Measurements from ENCODE around the gene FIGNL2.

FIGNL2 gene

GRCh38 chr12:51852404-51853137 is 4.1 kb upstream of the FIGNL2 start:
- DNase-seq: no peak

- DNase-seq: no peak
These were observed 3.1 kb upstream of the FIGNL2 start for GRCh38 chr12:51851413-51852124.

- no peak for DNase-seq
These were observed 2.4 kb upstream of the FIGNL2 start for GRCh38 chr12:51850965-51851299.

- no peak for DNase-seq
These were observed 1.8 kb upstream of the FIGNL2 start for GRCh38 chr12:51850081-51850964.

GRCh38 chr12:51848841-51849735 is 570 bp upstream of the FIGNL2 start:
- DNase-seq: no peak

- no peak for DNase-seq
These were observed 734 bp downstream of the FIGNL2 start for GRCh38 chr12:51847643-51848325.

GRCh38 chr12:51846911-51847642 is 1.4 kb downstream of the FIGNL2 start:
- DNase-seq: no peak

- no peak for DNase-seq
These were observed 2.2 kb downstream of the FIGNL2 start for GRCh38 chr12:51846271-51846691.

- no peak for DNase-seq
These were observed 3.0 kb downstream of the FIGNL2 start for GRCh38 chr12:51845482-51845881.

GRCh38 chr12:51844854-51845253 is 3.7 kb downstream of the FIGNL2 start:
- no peak for DNase-seq

GRCh38 chr12:51841727-51842126 is 6.8 kb downstream of the FIGNL2 start:
- DNase-seq: no peak

- DNase-seq: no peak
These were observed 7.6 kb downstream of the FIGNL2 start for GRCh38 chr12:51840966-51841365.

GRCh38 chr12:51839310-51839947 is 9.1 kb downstream of the FIGNL2 start:
- no peak for DNase-seq

GRCh38 chr12:51838762-51839161 is 9.8 kb downstream of the FIGNL2 start:
- no peak for DNase-seq

- no peak for DNase-seq
These were observed 10.5 kb downstream of the FIGNL2 start for GRCh38 chr12:51838036-51838435.

GRCh38 chr12:51837286-51837685 is 11.2 kb downstream of the FIGNL2 start:
- DNase-seq: no peak

GRCh38 chr12:51836827-51837173 is 11.7 kb downstream of the FIGNL2 start:
- DNase-seq: no peak

GRCh38 chr12:51836041-51836826 is 12.3 kb downstream of the FIGNL2 start:
- DNase-seq: no peak

GRCh38 chr12:51834411-51834810 is 14.1 kb downstream of the FIGNL2 start:
- no peak for DNase-seq
